PC-3 (cell line): ENCODE data around the gene PKM. TPM values are rescaled to one million over a fixed set of nuclear protein-coding genes. Genes with fewer than 3 reads are reported as not detected.
A peak's percentile ranks its signal among the peaks of the same experiment; 100 is the strongest.

Source experiments
- ATAC-seq: fragments of 200-7000 bp; cut with Tn5 transposase; 2 replicates; pipeline ENCODE4 v1.9.1; 2020; ENCODE audit warnings: mild to moderate bottlenecking, moderate library complexity
- BruUV-seq: library from RNA; stranded (reverse); fragments of 400-500 nt; replicated peaks from 2 replicates; lab custom pipeline; 2021; lab: Mats Ljungman, UMichigan
- CTCF ChIA-PET: fragments of 300-600 bp; sonication (Branson Sonifier 250); formaldehyde crosslinking; loops from one replicate; lab custom pipeline; 2022; ENCODE audit warnings: antibody characterized with exemption; lab: Charles Lee
- POLR2A ChIA-PET: fragments of 300-600 bp; sonication (Branson Sonifier 250); formaldehyde crosslinking; loops from one replicate; lab custom pipeline; 2022; ENCODE audit warnings: antibody characterized with exemption; ENCODE audit not compliant: unreplicated experiment; lab: Charles Lee
- DNase-seq: peaks from one replicate; pipeline ENCODE4 v3.0.0-alpha.2; 2015
- H2AFZ ChIP-seq: fragments of 300-600 bp; sonication (generic); 2 replicates; pipeline ENCODE4 v1.6.0; 2016; ENCODE audit warnings: antibody characterized with exemption, low read length
- H3F3A ChIP-seq: fragments of 300-600 bp; sonication (generic); one replicate; pipeline ENCODE4 v1.6.0; 2017; ENCODE audit warnings: antibody characterized with exemption, low read length, control low read depth, mild to moderate bottlenecking; ENCODE audit not compliant: unreplicated experiment
- H3K27ac ChIP-seq: fragments of 300-600 bp; sonication (generic); 2 replicates; pipeline ENCODE4 v1.5.1; 2016; ENCODE audit warnings: mild to moderate bottlenecking, low read length
- H3K27me3 ChIP-seq: fragments of 300-600 bp; sonication (generic); 2 replicates; pipeline ENCODE4 v1.6.1; 2016; ENCODE audit warnings: low read length, mixed read lengths
- H3K36me3 ChIP-seq: fragments of 300-600 bp; sonication (generic); 2 replicates; pipeline ENCODE4 v1.6.1; 2016; ENCODE audit warnings: low read depth, mixed run types, low read length, mixed read lengths
- H3K4me1 ChIP-seq: fragments of 300-600 bp; sonication (generic); 2 replicates; pipeline ENCODE4 v1.5.1; 2016; ENCODE audit warnings: low read length; ENCODE audit not compliant: insufficient read depth
- H3K4me2 ChIP-seq: fragments of 300-600 bp; sonication (generic); 2 replicates; pipeline ENCODE4 v1.6.0; 2016; ENCODE audit warnings: low read length
- H3K4me3 ChIP-seq: fragments of 300-600 bp; sonication (generic); 2 replicates; pipeline ENCODE4 v1.5.1; 2016; ENCODE audit warnings: mild to moderate bottlenecking, low read length, mixed read lengths
- H3K79me2 ChIP-seq: fragments of 300-600 bp; sonication (generic); 2 replicates; pipeline ENCODE4 v1.6.1; 2017; ENCODE audit warnings: low read length, mixed read lengths
- H3K9ac ChIP-seq: fragments of 300-600 bp; sonication (generic); 2 replicates; pipeline ENCODE4 v1.6.0; 2016; ENCODE audit warnings: mild to moderate bottlenecking, low read length
- H3K9me2 ChIP-seq: fragments of 300-600 bp; sonication (generic); replicated peaks from 2 replicates; pipeline ENCODE4 v1.6.1; 2016; ENCODE audit warnings: mixed run types, low read length, mixed read lengths
- H3K9me3 ChIP-seq: fragments of 300-600 bp; sonication (generic); 2 replicates; pipeline ENCODE4 v1.6.1; 2016; ENCODE audit warnings: low read length, mixed read lengths
- H4K20me1 ChIP-seq: fragments of 300-600 bp; sonication (generic); 2 replicates; pipeline ENCODE4 v1.6.1; 2016; ENCODE audit warnings: low read length, mixed read lengths
- EZH2 ChIP-seq: fragments of 300-600 bp; sonication (generic); IDR thresholded peaks from one replicate; pipeline ENCODE4 v1.6.1; 2017; ENCODE audit warnings: antibody characterized with exemption, mild to moderate bottlenecking, low read length; ENCODE audit not compliant: unreplicated experiment
- EZH2phosphoT487 ChIP-seq: fragments of 300-600 bp; sonication (generic); IDR thresholded peaks from 2 replicates; pipeline ENCODE4 v1.6.1; 2018; ENCODE audit warnings: mild to moderate bottlenecking, antibody characterized with exemption, low read length, borderline replicate concordance
- intact Hi-C: fragments of 100-400 bp; cut with micrococcal nuclease; formaldehyde crosslinking; loops from 2 replicates; pipeline ENCODE4 v1.9.0; 2023
- total RNA-seq: library from RNA; depleted of rRNA; stranded (reverse); fragments of >200 nt; gene quantifications from 2 replicates; pipeline ENCODE4 v1.2.3, GENCODE V29; 2014
- TF ChIP-seq, protein P1 (sequence below): fragments of 300-600 bp; sonication (generic); conservative IDR thresholded peaks from 2 replicates; pipeline ENCODE4 v1.5.1; 2017; ENCODE audit warnings: antibody characterized with exemption, low read depth, mild to moderate bottlenecking, low read length

The PKM gene
- total RNA-seq, 1 experiment from 2014 or later, result 1,963 TPM

DNA sequence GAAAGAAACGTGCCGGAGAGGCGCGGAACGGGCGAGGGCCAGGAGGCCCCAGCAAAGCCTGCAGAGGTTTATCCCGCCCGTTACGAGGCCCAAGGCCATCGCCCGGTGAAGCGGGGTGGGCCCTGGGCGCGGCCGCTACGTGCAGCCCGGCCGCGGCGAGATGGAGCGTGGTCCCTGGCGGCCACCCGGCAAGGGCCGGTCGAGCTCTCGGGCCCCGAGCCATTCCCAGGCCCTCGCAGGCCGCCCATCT is 1.1 kb downstream of the PKM start:
- H2AFZ ChIP-seq, result no peak overlapping the region
- CTCF ChIA-PET, result no interaction called here

DNA sequence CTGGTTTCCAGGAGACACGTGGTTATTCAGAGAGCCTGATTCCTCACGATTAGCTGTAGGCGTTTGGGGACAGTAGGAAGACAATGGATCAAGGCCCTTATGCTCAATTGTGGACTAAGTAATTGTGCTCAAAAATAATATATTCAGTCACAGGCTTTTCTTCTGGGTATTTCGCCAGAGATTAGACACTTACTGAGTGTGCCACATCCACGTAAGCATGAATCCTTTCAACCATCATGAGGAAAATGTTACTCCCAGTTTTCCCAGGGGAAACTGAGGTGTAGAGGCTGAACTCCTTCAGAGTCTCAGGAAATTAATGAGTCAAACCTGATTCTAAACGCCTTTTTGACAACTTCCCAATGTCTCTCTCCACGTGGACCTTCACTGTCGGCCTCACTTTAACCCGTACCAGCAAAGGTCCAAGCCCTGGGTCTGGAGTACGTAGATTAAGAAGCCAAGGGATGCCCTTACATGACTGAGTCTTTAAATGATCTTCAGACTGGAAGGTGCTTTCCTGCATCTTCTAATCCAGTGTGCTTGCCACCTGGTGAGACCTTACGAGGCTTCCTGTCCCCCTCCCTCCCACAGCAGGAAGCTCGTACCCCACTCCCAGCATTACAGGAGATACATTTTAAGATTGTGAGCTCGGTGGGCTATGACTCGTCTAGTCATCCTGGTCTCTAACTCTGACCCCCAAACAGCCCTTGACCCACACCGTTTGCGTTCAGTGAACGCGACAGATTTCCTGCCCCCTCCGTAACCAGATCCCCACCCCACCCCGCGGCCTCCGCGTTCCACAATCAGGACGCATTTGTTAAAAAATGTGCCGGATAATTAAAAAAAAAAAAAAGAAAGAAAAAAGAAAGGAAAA is 1.7 kb downstream of the PKM start:
- H3K4me1 ChIP-seq, result peaks cover 28% of the 10 kb centered on the region
- peak overlapping the region; percentile 86 for H3K27ac ChIP-seq
- POLR2A ChIA-PET, result no interaction called here
- no peaks in the 10 kb centered on the region for H3K9me2 ChIP-seq
- peak overlapping the region; percentile 93 for H3K4me3 ChIP-seq
- DNase-seq, result no peak
- no peak for ATAC-seq
- peak overlapping the region; percentile 89 for H3K4me2 ChIP-seq
- H2AFZ ChIP-seq, result no peak overlapping the region
- CTCF ChIA-PET, result no interaction called here
- peaks cover 12% of the 10 kb centered on the region for H3F3A ChIP-seq
- peaks cover 22% of the 10 kb centered on the region for H3K36me3 ChIP-seq
- intact Hi-C loops, result loop anchor here (10.0 kb wide), 1 partner anchor 245 kb away; the partner anchor contains the start of gene ARIH1
- peak overlapping the region; percentile 95 for H3K9ac ChIP-seq
- no peaks in the 10 kb centered on the region for H3K27me3 ChIP-seq
- no peaks in the 10 kb centered on the region for H3K9me3 ChIP-seq
- TF ChIP-seq EZH2phosphoT487 (no peak), EZH2 (no peak)
- TF ChIP-seq, protein P1, sequence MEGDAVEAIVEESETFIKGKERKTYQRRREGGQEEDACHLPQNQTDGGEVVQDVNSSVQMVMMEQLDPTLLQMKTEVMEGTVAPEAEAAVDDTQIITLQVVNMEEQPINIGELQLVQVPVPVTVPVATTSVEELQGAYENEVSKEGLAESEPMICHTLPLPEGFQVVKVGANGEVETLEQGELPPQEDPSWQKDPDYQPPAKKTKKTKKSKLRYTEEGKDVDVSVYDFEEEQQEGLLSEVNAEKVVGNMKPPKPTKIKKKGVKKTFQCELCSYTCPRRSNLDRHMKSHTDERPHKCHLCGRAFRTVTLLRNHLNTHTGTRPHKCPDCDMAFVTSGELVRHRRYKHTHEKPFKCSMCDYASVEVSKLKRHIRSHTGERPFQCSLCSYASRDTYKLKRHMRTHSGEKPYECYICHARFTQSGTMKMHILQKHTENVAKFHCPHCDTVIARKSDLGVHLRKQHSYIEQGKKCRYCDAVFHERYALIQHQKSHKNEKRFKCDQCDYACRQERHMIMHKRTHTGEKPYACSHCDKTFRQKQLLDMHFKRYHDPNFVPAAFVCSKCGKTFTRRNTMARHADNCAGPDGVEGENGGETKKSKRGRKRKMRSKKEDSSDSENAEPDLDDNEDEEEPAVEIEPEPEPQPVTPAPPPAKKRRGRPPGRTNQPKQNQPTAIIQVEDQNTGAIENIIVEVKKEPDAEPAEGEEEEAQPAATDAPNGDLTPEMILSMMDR, result no peak
- H3K79me2 ChIP-seq, result peaks cover 79% of the 10 kb centered on the region
- TSS peak; percentile 38 for BruUV-seq
- peaks cover 37% of the 10 kb centered on the region for H4K20me1 ChIP-seq

More for the DNA sequence above, 1.1 kb downstream of the PKM start:
- Histone ChIP-seq H3K27me3 (no peaks in the 10 kb centered on the region), H3K4me2 (peak overlapping the region; percentile 89), H3K9ac (peak overlapping the region; percentile 95), H3F3A (peaks cover 12% of the 10 kb centered on the region), H3K79me2 (peaks cover 74% of the 10 kb centered on the region), H3K4me1 (peaks cover 25% of the 10 kb centered on the region), H3K9me2 (no peaks in the 10 kb centered on the region), H3K36me3 (peaks cover 19% of the 10 kb centered on the region), H3K27ac (peak overlapping the region; percentile 86), H4K20me1 (peaks cover 34% of the 10 kb centered on the region), H3K4me3 (peak overlapping the region; percentile 93), H3K9me3 (no peaks in the 10 kb centered on the region)
- BruUV-seq, result no TSS peak
- TF ChIP-seq EZH2phosphoT487 (no peak), EZH2 (no peak)
- DNase-seq (no peak), ATAC-seq (no peak)
- POLR2A ChIA-PET, result no interaction called here
- intact Hi-C loops, result loop anchor here (10.0 kb wide), 1 partner anchor 245 kb away; the partner anchor contains the start of gene ARIH1

DNA sequence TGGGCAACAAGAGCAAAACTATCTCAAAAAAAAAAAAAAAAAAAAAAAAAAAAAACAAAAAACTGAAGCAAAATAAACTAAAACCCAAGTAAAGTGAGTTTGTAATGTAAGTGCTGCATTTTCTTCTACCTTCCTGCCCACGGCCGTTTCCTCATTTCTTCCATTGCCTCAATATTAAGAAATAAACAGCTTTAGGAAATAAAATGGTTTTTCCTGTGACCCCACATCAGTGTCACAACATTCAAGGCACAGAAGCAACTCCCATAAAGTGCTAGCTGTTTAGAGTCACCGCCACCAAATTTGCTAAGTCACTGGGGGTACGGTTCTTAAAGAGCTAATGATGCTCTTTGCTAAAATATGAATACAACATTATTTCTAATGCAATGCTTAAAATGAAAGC is 3.3 kb downstream of the PKM start:
- ATAC-seq, result no peak
- H3K27me3 ChIP-seq, result no peaks in the 10 kb centered on the region
- H3K4me3 ChIP-seq, result peak overlapping the region; percentile 93
- H3K9me2 ChIP-seq, result no peaks in the 10 kb centered on the region
- peak overlapping the region; percentile 89 for H3K4me2 ChIP-seq
- DNase-seq, result peak; percentile 23
- no TSS peak for BruUV-seq
- TF ChIP-seq EZH2 (no peak), EZH2phosphoT487 (no peak)
- TF ChIP-seq, protein P1, result no peak
- peaks cover 35% of the 10 kb centered on the region for H3K36me3 ChIP-seq
- H3K9me3 ChIP-seq, result no peaks in the 10 kb centered on the region
- H3K4me1 ChIP-seq, result peaks cover 42% of the 10 kb centered on the region
- intact Hi-C loops, result loop anchor here (10.0 kb wide), 1 partner anchor 247 kb away; the partner anchor contains the start of gene ARIH1
- peaks cover 92% of the 10 kb centered on the region for H3K79me2 ChIP-seq
- POLR2A ChIA-PET, result no interaction called here
- peak overlapping the region; percentile 95 for H3K9ac ChIP-seq
- H3K27ac ChIP-seq, result peak overlapping the region; percentile 86
- H3F3A ChIP-seq, result peaks cover 21% of the 10 kb centered on the region
- H4K20me1 ChIP-seq, result peaks cover 53% of the 10 kb centered on the region
- H2AFZ ChIP-seq, result no peak overlapping the region
- CTCF ChIA-PET, result interaction anchor here (0.7 kb wide), 1 partner anchor 384 kb away, joined by 3 read pairs; no protein-coding TSS in a partner anchor
